GM21367 (cell line): ENCODE measurements around the gene ADGRL3.

Source experiments
- ATAC-seq: cut with Tn5 transposase; IDR thresholded peaks from one replicate; pipeline ENCODE4 v1.9.1; 2021; ENCODE audit not compliant: unreplicated experiment

The ADGRL3 gene

DNA sequence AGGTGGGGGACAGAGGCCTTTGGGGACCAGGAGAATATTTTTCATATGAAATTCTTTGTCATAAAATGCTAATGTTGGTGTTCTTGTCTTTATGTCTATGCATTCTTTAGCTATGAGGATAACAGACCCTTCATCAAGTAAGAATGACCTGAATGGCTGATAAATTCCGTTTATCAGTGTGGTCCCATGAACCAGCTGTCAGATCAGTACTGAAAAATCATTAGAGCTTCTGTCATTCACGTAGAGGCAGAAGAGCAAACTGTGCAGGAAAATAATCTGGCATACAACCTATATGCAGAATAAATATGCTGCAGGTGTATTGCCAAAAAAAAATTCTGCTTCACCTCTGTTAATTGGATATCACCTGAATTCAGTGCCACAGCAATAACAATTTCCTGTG lies 828.6 kb downstream of the ADGRL3 start:
- no peak for ATAC-seq

DNA sequence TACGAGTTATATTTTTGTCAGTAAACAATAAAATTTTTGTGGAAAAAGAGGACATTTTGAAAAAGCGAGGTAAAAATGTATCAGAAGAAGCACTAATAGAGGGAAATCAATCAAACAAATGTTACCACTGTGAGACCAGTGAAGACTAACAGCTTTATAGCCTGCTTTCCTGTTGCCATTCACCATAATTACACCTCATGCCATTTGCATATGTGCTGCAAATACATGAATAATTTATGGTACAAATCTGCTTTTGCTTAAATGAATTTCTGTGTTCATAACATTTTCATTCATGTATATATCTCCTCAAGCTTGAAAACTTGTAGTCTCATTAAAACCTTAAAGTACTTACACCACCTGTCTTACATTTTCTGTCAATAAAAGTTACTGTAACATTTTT lies 830.8 kb downstream of the ADGRL3 start:
- ATAC-seq: no peak

DNA sequence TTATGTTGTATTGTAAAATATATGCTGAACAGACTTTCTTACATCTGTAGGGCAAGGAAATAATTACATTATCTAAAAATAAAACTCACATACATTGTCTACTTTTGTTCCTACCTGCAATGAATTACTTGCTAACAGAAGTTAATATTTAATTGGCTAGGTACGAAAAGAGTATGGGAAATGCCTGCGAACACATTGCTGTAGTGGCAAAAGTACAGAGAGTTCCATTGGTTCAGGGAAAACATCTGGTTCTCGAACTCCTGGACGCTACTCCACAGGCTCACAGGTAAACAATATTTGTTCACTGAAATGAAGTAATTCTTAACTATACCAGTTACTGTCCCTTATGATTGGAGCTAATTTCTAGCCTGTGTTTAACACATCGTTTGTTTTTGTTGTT lies 837.4 kb downstream of the ADGRL3 start:
- no peak for ATAC-seq

DNA sequence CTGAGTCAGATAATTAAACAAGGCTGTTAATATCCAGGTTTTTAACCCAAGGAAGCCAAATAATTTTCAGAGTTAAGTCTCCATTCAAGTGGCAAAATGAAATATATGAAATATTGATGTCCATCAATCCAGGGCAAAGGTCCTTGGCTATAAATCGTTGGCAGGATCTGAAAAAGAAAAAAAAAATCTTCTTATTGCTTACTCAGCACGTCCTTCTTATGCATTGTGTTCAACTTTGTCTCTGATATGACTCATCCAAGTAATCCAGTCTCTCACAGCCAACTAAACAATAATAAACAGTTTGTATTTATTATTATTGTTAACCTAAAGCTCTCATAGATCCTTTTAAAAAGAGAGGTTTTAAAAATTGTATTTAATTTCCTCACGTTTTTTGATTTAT lies 851.2 kb downstream of the ADGRL3 start:
- ATAC-seq: no peak

DNA sequence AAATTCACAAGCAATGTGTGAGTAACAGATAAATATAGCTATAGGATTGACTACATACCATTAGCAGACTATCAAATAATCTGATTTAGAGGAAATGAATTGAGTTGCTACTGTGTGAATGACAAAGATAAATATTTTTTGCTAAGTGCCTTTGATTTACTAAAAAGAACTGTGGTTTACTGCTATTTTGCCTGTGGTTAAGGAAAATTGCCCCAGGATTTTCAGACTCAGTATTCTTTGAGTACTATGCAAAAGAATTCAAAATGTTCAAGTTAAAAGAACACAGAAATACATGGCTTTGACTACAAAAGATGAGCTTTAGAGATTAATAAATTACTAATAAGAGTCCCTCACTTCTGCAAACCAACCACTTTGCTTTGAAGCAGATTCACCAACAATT lies 853.8 kb downstream of the ADGRL3 start:
- ATAC-seq: no peak

DNA sequence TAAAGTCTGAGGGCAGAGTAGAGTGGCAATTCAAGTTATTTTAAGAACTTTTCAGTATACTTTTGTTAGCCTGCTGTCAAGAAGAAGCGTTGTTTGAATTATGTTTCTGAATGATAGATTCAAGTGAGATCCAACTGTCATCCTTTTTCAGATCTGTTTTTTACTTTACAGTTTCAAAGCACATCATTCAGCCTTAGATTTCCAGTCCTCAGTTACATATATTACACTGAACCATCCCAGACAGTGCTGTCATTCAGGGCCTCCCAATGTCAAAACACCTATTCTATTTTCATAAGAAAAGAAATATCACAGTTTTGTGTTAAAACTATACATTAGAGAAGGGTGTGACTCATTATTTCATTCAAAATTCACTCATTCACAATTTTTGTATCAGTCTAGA lies 856.9 kb downstream of the ADGRL3 start:
- no peak for ATAC-seq

DNA sequence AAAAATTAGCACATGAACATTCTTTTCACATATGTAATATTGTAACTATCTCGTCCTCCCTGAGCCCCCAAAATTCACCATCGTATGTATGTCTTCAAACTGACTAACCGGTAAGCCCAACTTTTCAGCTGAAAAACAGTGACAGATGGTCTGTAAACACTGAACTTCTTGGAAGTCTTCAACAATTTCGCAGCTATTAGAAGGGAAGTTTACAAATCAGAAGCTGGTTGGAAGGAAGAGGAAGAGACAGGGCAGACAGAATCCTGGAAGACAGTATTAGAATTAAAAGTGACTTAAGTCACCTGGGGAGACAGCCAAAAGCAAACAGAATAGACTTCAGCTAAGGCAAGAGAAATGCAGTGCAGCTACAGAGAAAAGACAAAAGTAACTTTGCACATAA lies 858.4 kb downstream of the ADGRL3 start:
- no peak for ATAC-seq

DNA sequence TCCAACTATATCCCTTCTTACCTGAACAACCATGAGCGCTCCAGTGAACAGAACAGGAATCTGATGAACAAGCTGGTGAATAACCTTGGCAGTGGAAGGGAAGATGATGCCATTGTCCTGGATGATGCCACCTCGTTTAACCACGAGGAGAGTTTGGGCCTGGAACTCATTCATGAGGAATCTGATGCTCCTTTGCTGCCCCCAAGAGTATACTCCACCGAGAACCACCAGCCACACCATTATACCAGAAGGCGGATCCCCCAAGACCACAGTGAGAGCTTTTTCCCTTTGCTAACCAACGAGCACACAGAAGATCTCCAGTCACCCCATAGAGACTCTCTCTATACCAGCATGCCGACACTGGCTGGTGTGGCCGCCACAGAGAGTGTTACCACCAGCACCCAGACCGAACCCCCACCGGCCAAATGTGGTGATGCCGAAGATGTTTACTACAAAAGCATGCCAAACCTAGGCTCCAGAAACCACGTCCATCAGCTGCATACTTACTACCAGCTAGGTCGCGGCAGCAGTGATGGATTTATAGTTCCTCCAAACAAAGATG lies 870.2 kb downstream of the ADGRL3 start:
- no peak for ATAC-seq

DNA sequence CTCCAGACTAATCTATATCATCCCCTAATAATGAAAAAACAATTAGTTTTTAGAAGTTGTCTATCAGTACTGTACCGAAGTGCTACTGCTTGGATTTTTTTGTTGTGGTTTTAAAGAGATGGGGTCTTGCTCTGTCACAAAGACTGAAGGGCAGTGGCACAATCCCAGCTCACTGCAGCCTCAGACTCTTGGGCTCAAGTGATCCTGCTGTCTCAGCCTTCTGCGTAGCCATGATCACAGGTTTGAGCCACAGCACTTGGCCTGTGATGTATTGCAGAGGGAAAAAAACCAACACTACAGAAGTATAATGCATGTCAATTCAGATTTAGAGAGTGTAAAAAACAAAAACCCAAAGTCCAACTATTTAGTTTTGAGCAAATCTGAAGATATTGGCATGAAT lies 875.0 kb downstream of the ADGRL3 start:
- no peak for ATAC-seq

DNA sequence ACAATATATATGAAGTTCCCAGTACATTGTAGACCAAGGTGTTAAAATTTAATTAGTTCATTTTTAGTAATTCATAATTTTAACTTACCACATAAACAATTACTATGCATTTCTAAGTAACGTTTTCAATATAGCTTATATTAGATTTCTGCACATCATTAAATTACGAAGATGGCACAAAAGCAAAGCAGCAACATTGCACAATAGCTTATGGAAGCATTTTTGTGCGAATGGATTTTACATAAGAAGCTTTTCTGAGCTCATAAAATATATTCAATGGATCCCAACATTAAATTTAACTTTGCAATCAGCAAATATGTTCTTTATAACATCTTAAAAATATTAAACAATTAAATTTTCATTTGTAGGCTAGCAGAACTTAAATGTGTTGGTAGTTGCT lies 875.4 kb downstream of the ADGRL3 start:
- ATAC-seq: no peak

DNA sequence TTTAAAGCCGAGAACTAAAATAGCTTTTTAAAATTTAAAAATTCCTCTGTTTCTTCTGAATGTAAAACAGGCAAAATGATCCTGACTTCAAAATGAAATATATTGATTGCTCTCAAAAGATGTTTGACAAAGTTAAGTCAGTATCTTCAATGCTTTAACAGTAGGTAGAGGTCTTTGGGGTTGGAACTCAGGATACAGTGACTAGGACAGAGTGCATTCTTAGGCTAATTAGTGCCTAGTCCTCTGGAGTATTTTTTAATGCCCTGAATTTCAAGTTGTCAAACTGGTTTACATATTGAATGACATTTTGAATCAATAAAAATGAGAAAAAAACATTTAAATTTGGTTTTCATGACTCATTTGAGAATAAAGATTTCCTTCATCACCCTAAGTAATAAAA lies 877.3 kb downstream of the ADGRL3 start:
- ATAC-seq: no peak

DNA sequence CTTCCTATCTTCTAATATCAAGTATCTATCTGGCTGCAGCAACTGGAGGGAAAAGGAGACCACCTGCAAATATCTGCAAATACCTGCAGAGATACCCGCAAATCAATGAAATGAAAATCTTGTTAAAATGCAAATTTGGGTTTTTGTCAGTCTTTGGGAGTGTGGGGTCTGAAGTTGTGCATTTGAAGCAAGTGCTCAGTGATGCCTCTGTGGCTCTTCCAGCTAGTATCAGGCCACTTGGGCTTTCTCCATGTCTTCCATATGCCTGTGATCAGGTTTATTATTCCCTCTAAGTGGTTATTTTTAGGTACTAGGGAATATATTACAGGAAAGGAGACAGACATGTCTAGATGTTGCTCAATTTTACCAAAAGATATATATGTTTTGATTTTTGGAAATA lies 880.3 kb downstream of the ADGRL3 start:
- no peak for ATAC-seq

DNA sequence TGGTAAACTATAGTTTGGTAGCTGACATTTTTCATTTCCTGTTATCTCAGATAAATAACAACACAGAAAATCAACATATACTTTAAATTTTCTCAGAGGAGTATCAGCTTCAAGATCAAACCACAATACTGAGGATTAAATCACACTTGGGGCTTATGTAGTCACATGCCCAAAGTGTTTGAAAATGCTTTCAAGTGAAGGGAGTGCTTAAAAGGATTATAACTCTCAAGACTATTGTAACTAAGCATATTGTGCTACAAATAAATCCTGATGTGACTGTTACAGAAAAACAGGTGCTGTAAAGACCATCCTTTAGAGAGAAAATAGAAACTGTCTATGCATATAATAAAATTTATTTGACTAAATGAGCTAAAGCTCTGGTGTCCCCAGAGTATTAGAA lies 887.6 kb downstream of the ADGRL3 start:
- ATAC-seq: no peak

DNA sequence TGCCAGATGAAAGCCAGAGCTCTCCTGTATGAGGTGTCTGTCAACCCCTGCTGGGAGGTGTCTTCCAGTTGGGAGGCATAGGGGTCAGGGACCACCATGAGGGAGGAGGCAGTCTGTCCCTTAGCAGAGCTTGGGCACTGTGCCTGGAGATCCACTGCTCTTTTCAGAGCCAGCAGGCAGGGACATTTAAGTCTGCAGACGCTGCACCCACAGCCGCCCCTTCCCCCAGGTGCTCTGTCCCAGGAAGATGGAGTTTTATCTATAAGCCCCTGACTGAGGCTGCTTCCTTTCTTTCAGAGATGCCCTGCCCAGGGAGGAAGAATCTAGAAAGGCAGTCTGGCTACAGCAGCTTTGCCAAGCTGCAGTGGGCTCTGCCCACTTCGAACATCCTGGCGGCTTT lies 893.6 kb downstream of the ADGRL3 start:
- no peak for ATAC-seq

DNA sequence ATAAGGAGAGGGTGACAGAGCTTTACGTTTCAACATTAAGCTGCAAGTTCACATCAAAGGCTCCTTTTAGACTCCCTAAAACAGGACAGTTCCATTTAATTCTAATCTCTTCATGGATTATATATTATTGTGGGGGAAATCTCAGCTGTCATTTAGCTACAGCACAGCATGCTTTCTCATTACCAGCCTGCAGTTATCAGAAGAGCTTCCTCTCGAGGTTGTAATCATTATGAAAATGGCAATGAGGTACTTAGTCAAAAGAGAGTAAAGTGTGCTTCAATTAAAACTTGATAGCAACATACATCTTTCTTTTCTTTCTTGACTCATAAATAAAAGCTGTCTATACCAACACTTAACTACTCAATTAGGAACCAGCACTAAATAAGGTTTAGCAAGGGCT lies 896.8 kb downstream of the ADGRL3 start:
- ATAC-seq: no peak

DNA sequence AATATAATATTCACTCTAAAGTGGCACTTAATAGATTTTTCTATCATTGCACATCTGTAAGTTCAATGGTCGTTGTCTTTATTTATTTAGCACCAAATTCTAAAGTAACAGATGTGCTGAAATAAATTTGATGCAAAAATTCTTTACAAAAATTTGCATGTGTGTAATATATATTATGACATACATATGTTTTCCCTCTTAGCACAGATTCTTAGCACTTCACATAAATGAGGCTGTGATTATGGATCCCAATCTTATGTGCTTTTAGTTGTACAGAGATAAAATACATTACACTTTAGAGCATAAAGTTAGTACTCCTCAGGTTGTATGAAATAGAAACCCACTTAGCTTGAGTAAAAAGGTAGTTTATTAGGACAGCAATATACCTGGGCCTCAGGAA lies 915.1 kb downstream of the ADGRL3 start:
- no peak for ATAC-seq

DNA sequence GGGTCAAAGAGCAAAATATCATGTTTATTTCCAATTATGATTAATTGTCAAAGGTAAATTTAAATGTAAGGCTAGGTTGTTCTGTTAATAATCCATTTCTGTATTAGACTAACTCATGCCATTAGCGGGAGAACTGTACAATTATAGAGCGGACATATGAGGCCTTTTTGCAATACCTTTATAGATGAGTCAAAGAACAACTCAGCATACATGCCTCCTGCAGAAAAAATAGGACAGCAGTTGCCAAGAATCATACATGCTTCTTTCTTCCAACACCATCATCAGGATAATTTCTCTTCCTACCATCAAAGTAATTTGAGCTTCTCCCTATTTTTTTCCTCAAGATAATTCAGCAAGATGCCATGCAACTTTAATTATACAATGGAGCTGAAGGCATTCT lies 917.8 kb downstream of the ADGRL3 start:
- no peak for ATAC-seq

DNA sequence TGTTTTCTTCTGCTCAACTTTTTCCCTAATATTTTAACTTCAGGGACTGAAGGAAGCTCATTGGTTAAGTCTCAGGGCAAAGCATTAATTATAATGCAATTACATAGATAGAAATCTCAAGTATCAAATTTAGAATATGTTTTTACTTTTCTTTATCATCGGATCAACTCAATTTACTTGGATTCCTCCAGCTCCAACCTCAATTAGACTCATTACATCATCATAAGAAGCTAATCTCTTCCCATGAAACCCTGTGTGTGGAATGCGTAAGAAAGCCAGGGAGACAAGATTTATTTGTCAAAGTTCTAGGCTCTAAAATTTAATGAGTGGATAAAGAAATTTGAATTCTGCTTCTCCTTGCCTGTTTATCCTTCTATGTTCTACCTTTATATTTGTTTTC lies 918.4 kb downstream of the ADGRL3 start:
- no peak for ATAC-seq

DNA sequence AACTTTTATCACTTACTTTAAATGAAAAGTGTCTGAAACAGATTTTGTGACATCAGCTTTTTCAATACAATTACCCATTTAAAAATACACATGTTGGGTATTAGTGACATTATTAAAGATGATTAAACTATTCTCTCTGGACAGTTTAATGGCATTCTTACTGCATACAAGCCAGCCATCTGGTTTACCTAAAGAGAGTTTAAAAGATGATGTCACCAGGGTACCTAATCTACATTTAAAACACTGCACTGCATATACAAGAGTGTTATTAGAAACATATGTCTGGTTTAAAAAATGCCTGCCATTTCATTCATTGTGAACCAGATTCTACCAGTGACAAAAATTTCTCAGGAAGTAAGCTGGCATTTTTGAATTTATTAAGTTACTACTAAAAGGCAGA lies 919.1 kb downstream of the ADGRL3 start:
- ATAC-seq: no peak

DNA sequence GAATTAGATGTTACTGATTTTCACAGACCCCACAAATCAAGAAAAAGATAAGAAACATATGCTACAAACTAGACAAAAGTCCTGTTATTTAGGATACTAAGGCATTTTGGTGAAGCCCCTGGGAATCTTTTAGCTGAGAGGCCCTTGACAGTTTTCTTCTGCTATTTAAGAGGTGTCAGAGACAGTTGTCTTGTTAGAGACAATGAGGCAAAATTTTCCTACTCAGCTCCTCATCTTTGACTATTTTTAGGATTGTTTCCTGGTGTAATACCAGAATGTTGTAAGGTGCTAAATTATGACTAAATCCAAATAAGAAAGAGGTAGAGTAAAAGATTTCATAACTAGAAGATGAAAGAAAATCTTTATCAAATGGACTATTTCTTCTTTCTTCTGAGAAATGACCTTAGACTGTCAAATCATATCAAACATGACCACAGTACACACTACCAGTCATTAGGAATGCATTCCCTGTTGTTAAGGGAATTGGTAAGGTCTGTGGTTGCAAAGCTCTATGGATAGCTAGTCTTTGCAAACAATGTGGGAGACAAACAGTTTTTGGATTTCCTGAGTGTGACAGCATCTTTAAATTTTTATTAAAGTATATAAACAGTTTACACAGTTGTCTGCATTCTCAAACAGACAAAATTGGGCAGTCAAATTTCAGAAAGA lies 926.1 kb downstream of the ADGRL3 start:
- ATAC-seq: no peak
